Activated CD4-positive, alpha-beta T cell treated with anti-CD3 and anti-CD28 coated beads, Interleukin-2, amount 50 U/mL, for 1 hour (primary cell): ENCODE measurements around the gene PIK3AP1.
"Not testable (repeated sequence)": the region's sequence is repeated elsewhere in the genome, so short reads cannot be mapped to it uniquely, and the experiment has no call there.

Source experiments
- DNase-seq: peaks from one replicate; pipeline ENCODE4 v3.0.0-alpha.2; 2020

Gene PIK3AP1

DNA sequence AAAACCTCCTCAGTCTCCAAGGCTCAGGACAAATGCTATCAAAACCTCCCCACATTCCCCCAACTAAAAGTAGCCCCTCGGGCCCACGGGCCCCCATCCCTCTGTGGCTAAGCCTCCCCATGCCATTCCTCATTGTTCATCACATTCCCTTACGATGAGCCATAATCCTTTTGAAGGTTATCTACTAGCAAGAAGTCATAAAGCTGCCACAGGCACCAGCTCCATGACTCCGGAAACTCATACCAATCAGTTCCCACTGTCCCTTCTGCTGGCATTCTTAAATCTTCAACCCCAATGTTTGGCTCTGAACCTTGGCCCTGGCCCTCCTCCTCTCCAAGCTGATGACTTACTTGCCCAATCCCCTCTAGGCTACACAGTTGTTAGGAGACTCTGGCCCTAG lies 114.1 kb downstream of the PIK3AP1 start:
- DNase-seq = no peak

DNA sequence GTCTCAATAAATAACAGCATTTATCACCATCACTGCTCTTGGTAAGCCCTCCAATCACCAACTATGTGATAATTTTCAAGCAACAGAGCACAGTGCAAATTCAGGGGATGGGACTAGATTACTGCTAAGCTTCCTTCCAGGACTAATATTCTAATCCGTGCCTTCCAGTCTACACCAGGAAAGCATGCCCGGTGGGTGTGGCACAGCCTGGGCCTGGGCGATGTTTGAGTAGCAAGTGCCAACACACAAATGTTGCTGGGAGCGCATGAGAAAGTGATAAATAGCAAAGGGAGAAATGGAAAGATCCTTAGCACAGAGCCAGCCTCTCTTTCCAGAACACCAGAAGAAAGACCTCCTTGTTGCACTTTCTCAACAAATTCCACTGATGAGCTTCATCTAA lies 120.0 kb downstream of the PIK3AP1 start:
- DNase-seq = no peak

DNA sequence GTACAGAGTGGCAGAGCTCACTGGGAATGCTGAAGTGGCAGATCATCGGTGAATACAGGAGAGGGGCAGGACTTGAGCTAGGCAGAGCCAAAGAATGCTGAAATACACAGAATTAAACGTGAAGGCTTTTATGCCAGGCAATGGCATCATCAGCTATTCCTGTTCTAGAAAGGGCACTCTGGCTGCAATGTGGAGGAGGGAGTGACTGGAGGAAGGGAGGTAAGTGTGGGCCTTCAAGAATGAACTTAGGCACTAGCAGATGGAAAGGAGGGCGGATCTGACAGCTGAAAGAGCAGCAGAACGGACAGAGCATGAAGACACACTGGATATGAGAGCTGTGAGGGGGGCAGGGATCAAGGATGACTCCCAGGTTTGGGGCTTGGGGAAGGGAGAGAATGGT lies 121.5 kb downstream of the PIK3AP1 start:
- no peak for DNase-seq

GRCh38 chr10:96596422-96597407 lies 123.6 kb downstream of the PIK3AP1 start:
- no peak for DNase-seq

- no peak for DNase-seq
Measured at GRCh38 chr10:96595741-96596140, 124.6 kb downstream of the PIK3AP1 start.

- DNase-seq = no peak
Measured at GRCh38 chr10:96591946-96592345, 128.4 kb downstream of the PIK3AP1 start.

DNA sequence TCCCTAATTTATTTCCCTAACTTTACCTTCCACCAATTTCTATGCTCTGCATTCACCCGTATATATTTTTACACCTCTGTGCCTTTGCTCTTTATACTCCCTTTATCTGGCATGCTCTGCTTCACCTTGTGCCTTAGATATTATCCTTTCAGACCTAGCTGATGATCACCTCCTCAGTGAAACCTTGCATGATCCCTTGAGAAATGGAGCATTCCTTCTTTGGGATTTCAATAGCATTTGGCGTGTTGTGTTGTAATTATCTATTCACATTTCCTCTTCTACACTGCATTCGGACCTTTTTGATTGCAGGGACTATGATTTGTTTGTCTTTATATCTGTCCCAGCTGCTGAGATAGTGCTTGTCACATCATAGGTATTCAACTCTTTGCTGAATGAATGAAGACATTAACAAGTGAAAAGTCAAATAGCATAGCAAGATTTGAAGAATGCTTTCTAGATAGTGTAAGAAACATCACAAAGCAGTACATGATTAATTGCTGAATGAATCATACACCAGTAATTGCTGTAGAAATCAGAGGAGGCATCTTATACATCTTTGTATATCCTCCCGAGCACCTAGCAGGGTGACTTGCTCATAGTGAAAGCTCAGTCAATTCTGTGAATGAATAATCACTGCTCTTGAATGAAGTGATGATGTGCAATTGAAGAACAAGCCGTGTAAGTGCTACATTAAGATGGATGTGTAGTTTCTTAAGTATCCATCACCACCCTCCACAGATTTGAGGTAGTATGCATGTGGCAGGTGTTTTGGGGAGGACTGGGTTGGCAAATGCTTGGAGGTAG lies 131.5 kb downstream of the PIK3AP1 start:
- DNase-seq = no peak

DNA sequence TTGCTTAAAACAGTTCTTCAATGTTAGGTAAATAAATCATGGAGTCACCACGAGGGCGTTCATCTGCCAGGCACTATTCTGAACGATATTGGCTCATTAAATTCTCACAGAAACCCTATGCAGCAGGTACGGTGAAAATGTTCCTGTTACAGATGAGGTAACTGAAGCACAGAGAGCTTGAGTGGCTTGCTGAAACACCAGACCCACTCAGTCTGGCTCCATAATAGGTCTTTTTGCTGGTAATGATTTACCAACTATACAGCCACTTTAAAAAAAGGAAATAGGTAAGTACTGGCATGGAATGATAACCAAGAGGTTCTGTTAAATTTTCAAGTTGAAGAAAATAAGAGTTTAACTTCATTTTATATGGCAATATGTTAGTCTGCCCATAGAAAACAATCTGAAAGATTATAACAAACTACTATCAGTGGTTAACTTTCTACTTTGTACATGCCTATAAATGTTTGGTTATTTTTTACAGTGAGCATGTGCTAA lies 132.2 kb downstream of the PIK3AP1 start:
- DNase-seq = no peak

DNA sequence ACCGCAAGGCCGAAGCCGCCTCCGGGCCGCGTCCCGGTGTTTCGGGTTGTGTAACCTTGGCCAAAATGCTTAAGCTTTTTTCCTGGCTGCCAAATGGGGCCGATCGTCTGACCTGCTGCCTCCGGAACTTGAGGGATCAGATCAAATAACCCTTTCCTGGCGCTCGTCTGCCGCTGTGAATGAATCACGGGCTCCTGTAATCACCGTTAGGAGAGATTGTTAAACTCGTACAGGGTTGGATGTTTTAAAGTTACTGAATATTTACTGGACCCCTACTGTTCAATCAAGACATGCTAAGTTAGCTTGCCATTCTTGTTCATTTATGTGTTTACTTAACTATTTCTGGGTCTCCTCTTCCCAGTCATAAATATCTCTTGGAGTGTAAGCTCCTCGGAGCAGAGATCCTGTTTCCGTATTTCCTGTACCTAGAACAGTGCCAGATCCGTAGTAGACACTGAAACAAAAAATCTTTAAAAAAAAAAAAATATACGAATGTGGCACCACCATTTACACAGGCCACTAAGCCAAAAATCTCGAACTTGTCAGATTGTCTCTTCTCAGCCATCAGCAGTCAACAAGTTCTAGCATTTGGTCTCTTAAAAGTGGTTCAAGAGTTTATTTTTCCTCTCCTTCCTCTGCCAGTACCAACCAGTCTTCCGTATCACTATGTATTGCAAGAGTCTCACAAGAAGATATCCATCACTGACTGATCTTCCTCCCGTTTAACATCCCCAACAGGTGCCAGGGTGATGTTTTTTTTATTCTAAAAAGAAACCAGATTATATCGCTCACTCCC lies 132.9 kb downstream of the PIK3AP1 start:
- peak; percentile 53 for DNase-seq

GRCh38 chr10:96586419-96587263 lies 133.7 kb downstream of the PIK3AP1 start, which contains the start of gene TM9SF3:
TM9SF3 (minus strand) TSS chr10:96587012; CDS start chr10:96586835, 177 bp downstream.
- DNase-seq = peak; percentile 94

- peak; percentile 22 for DNase-seq
Measured at GRCh38 chr10:96585736-96586418, 134.4 kb downstream of the PIK3AP1 start.

DNA sequence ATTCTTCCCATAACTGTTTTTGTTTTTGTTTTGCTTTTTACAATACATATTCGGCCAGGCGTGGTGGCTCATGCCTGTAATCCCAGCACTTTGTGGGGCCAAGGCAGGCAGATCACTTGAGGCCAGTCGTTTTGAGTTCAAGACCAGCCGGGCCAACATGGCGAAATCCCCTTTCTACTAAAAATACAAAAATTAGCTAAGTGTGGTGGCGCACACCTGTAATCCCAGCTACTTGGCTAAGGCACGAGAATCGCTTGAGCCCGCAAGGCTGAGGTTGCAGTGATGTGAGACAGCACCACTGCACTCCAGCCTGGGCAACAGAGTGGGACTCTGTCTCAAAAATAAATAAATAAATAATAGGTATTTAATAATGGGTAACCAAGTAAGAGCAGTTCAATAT lies 135.8 kb downstream of the PIK3AP1 start:
- no peak for DNase-seq

GRCh38 chr10:96584035-96584434 lies 136.3 kb downstream of the PIK3AP1 start:
- no peak for DNase-seq

DNA sequence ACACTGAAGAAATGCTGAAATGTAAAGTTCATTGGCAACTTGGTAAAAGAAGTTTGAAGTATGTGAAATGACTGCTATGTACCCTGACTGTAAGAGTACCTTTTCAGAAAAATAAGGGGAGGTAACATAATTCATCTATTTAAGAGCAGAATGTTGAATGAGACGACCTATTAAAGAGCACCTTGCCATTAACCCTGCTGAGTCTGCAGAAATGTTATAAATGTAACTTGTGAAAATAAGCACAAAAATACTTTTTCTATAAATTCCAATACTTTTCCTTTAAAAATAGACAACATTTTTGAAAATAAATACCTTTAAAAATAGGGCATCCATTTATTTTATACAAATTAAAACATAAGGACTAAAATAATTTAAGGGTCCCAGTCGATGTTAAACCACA lies 141.2 kb downstream of the PIK3AP1 start:
- DNase-seq = no peak

GRCh38 chr10:96578633-96579032 lies 141.7 kb downstream of the PIK3AP1 start:
- DNase-seq = no peak

GRCh38 chr10:96578022-96578421 lies 142.3 kb downstream of the PIK3AP1 start:
- no peak for DNase-seq

DNA sequence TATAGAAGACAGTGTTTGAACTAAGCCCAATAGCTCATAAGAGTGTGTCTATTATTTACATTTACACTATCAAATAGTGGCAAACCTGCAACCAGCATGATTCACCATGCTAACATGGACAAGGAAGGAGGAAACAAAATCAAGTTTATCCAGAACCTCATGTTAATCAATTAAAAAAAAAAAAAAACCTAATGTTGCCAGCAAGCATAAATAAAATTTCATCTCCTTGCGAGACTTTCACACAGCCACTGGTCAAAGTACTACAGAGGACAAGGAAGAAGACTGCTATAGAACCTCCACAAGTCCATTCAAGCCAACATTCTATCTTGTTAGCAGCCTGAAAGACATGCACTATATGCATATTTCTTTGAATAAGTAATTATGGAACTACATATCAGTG lies 143.2 kb downstream of the PIK3AP1 start:
- DNase-seq = no peak

- no peak for DNase-seq
Measured at GRCh38 chr10:96576277-96576980, 143.9 kb downstream of the PIK3AP1 start.

DNA sequence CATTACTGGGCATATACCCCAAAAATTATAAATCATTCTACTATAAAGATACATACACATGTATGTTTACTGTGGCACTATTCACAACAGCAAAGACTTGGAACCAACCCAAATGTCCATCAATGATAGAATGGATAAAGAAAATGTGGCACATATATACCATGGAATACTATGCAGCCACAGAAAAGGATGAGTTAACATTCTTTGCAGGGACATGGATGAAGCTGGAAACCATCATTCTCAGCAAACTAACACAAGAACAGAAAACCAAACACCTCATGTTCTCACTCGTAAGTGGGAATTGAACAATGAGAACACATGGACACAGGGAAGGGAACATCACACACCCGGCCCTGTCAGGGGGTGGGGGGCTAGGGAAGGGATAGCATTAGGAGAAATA lies 145.8 kb downstream of the PIK3AP1 start:
- not testable (repeated sequence) for DNase-seq

GRCh38 chr10:96573036-96573435 lies 147.3 kb downstream of the PIK3AP1 start:
- DNase-seq = no peak
